Endothelial cell (in vitro differentiated cells): ENCODE measurements around the gene MIGA2. TPM values are rescaled to one million over a fixed set of nuclear protein-coding genes. Genes with fewer than 3 reads are reported as not detected.
A peak's percentile ranks its signal among the peaks of the same experiment; 100 is the strongest.

Experiments
- DNase-seq: peaks from one replicate; pipeline ENCODE4 v3.0.0; 2021; ENCODE audit warnings: low spot score
- H3K27ac Mint-ChIP-seq: one replicate; pipeline ENCODE4 v1.8.0; 2021; ENCODE audit warnings: mixed read lengths, inconsistent platforms; ENCODE audit not compliant: unreplicated experiment
- H3K27me3 Mint-ChIP-seq: one replicate; pipeline ENCODE4 v1.8.0; 2021; ENCODE audit warnings: mild to moderate bottlenecking, moderate library complexity, mixed read lengths, inconsistent platforms; ENCODE audit not compliant: unreplicated experiment
- H3K36me3 Mint-ChIP-seq: one replicate; pipeline ENCODE4 v1.8.0; 2021; ENCODE audit warnings: mild to moderate bottlenecking, low read depth, mixed read lengths, inconsistent platforms; ENCODE audit not compliant: unreplicated experiment
- H3K4me1 Mint-ChIP-seq: one replicate; pipeline ENCODE4 v1.8.0; 2021; ENCODE audit warnings: mild to moderate bottlenecking, mixed read lengths, inconsistent platforms; ENCODE audit not compliant: unreplicated experiment
- H3K4me3 Mint-ChIP-seq: one replicate; pipeline ENCODE4 v1.8.0; 2021; ENCODE audit warnings: mild to moderate bottlenecking, mixed read lengths, inconsistent platforms; ENCODE audit not compliant: unreplicated experiment
- H3K9me3 Mint-ChIP-seq: one replicate; pipeline ENCODE4 v1.8.0; 2021; ENCODE audit warnings: mixed read lengths, inconsistent platforms; ENCODE audit not compliant: unreplicated experiment
- total RNA-seq: library from RNA; stranded (reverse); fragmentation: NEBNext Ultra II Directional; extraction: Animal tissue kit (Norgen Biotek cat#: 25700); gene quantifications from one replicate; pipeline ENCODE4 v1.2.1, GENCODE V29; 2021; ENCODE audit not compliant: unreplicated experiment
- TF ChIP-seq, protein P1 (sequence below): fragments of 200-600 bp; sonication (generic); IDR thresholded peaks from one replicate; pipeline ENCODE4 v1.5.0; 2021; ENCODE audit warnings: antibody characterized with exemption; ENCODE audit not compliant: unreplicated experiment

MIGA2 gene
- total RNA-seq, 1 donor from 2014 or later: 32.9 TPM

GRCh38 chr9:129068990-129069861, 32.8 kb downstream of the MIGA2 start:
- Mint-ChIP-seq H3K9me3 (no peaks in the 10 kb centered on the region), H3K27me3 (peaks cover 5% of the 10 kb centered on the region), H3K36me3 (peaks cover 15% of the 10 kb centered on the region), H3K4me3 (no peak overlapping the region), H3K27ac (peak overlapping the region; percentile 10), H3K4me1 (peaks cover 6% of the 10 kb centered on the region)
- no peak for DNase-seq
- TF ChIP-seq, protein P1, sequence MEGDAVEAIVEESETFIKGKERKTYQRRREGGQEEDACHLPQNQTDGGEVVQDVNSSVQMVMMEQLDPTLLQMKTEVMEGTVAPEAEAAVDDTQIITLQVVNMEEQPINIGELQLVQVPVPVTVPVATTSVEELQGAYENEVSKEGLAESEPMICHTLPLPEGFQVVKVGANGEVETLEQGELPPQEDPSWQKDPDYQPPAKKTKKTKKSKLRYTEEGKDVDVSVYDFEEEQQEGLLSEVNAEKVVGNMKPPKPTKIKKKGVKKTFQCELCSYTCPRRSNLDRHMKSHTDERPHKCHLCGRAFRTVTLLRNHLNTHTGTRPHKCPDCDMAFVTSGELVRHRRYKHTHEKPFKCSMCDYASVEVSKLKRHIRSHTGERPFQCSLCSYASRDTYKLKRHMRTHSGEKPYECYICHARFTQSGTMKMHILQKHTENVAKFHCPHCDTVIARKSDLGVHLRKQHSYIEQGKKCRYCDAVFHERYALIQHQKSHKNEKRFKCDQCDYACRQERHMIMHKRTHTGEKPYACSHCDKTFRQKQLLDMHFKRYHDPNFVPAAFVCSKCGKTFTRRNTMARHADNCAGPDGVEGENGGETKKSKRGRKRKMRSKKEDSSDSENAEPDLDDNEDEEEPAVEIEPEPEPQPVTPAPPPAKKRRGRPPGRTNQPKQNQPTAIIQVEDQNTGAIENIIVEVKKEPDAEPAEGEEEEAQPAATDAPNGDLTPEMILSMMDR: no peak

DNA sequence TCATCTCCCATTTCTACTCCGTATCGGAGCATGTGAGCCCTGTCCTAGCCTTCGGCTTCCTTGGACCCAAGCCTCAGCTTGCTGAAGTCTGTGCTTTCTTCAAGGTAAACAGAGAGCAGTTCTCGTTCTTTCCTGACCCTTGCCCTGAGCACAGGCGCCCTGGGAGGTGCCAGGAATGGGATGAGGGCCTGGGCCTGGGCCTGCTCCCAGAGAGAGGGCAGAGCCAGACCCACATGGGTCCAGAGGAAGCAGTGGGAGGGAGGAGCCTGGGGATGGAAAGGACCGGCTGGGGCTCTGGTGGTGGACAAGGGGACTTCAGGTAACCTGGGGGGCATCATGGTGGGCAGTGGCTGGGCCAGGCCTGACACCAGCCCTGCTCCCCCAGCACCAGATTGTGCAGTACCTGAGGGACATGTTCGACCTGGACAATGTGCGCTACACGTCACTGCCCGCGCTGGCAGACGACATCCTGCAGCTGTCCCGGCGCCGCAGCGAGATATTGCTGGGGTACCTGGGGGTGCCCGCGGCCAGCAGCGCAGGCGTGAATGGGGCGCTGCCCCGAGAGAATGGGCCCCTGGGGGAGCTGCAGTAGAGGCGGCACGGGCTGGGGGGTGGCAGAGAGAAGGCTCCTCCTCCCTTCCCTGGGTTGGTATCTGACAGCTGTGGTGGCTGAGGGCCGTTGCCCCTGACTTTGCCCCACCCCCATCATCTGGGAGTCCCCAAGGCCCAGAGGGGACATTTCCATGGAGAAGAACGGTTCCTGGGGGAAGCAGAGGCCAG, 33.6 kb downstream of the MIGA2 start:
- no peak for DNase-seq
- Mint-ChIP-seq H3K4me1 (peaks cover 6% of the 10 kb centered on the region), H3K36me3 (peaks cover 15% of the 10 kb centered on the region), H3K4me3 (no peak overlapping the region), H3K9me3 (no peaks in the 10 kb centered on the region), H3K27me3 (peaks cover 5% of the 10 kb centered on the region), H3K27ac (no peak overlapping the region)
- TF ChIP-seq, protein P1: peak; percentile 12

GRCh38 chr9:129070696-129071525, 34.5 kb downstream of the MIGA2 start:
- no peaks in the 10 kb centered on the region for H3K9me3 Mint-ChIP-seq
- no peak for DNase-seq
- H3K36me3 Mint-ChIP-seq: peaks cover 11% of the 10 kb centered on the region
- peaks cover 5% of the 10 kb centered on the region for H3K27me3 Mint-ChIP-seq
- no peak overlapping the region for H3K4me3 Mint-ChIP-seq
- peaks cover 6% of the 10 kb centered on the region for H3K4me1 Mint-ChIP-seq
- H3K27ac Mint-ChIP-seq: no peak overlapping the region
- TF ChIP-seq, protein P1: no peak

- Mint-ChIP-seq H3K27me3 (peaks cover 5% of the 10 kb centered on the region), H3K27ac (peak overlapping the region; percentile 82)
- TF ChIP-seq, protein P1: no peak
Observed at GRCh38 chr9:129071526-129072126, 35.2 kb downstream of the MIGA2 start.

More at GRCh38 chr9:129071526-129072126, 35.2 kb downstream of the MIGA2 start:
- Mint-ChIP-seq H3K36me3 (peaks cover 11% of the 10 kb centered on the region), H3K4me3 (no peak overlapping the region), H3K9me3 (no peaks in the 10 kb centered on the region), H3K4me1 (peaks cover 6% of the 10 kb centered on the region)
- peak; percentile 59 for DNase-seq
